ENCODE measurements around the gene KY.

The KY gene

DNA sequence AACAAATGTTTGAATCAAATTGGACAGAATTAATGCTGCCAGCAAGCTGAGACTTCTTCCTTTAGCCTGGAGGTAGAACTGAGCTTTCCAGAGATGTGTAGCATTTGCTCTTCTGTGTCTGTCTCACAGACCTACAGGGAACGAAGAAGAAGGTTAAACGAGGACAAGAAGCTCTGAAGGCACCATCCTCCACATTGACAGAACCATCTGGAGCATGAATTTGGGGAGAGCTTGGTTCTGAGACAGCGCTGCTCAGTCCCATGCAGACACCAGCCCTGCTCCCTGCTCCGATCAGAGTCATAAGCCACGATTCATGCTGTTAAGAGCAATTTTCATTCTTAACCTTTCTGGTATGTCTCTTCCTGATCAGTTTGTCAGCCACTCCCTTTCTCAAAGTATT lies 7.7 kb upstream of the KY start:
- TF ChIP-seq EZH2 (optimal IDR thresholded peaks at IDR 0.05; ENCODE audit: low read depth, low read length) (no peak), EZH2phosphoT487 (IDR thresholded peaks at IDR 0.05; ENCODE audit: low read length) (no peak)
- TF ChIP-seq, protein P1, sequence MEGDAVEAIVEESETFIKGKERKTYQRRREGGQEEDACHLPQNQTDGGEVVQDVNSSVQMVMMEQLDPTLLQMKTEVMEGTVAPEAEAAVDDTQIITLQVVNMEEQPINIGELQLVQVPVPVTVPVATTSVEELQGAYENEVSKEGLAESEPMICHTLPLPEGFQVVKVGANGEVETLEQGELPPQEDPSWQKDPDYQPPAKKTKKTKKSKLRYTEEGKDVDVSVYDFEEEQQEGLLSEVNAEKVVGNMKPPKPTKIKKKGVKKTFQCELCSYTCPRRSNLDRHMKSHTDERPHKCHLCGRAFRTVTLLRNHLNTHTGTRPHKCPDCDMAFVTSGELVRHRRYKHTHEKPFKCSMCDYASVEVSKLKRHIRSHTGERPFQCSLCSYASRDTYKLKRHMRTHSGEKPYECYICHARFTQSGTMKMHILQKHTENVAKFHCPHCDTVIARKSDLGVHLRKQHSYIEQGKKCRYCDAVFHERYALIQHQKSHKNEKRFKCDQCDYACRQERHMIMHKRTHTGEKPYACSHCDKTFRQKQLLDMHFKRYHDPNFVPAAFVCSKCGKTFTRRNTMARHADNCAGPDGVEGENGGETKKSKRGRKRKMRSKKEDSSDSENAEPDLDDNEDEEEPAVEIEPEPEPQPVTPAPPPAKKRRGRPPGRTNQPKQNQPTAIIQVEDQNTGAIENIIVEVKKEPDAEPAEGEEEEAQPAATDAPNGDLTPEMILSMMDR (IDR thresholded peaks at IDR 0.05; ENCODE audit: low read length), result no peak
- H3F3A ChIP-seq (ENCODE audit: insufficient read depth, low read length), result no peaks in the 10 kb centered on the region
- H2AFZ ChIP-seq (ENCODE audit: low read length), result no peak overlapping the region
- H3K9me3 ChIP-seq (replicated peaks; ENCODE audit: insufficient read depth, low read length), result no peaks in the 10 kb centered on the region
- H3K36me3 ChIP-seq (replicated peaks; ENCODE audit: insufficient read depth, low read length), result no peaks in the 10 kb centered on the region
- H3K4me1 ChIP-seq (ENCODE audit: low read length), result no peaks in the 10 kb centered on the region
- no peak for DNase-seq
- no peak overlapping the region for H3K27ac ChIP-seq (ENCODE audit: low read length)
- no peaks in the 10 kb centered on the region for H3K27me3 ChIP-seq (replicated peaks; ENCODE audit: insufficient read depth, low read length)
- H3K4me3 ChIP-seq (ENCODE audit: low read length), result no peak overlapping the region
- no peak overlapping the region for H3K9ac ChIP-seq (ENCODE audit: low read length)
- no peaks in the 10 kb centered on the region for H3K79me2 ChIP-seq (ENCODE audit: low read length)
- H3K4me2 ChIP-seq (ENCODE audit: low read depth, low read length), result no peak overlapping the region
- H3K9me2 ChIP-seq (replicated peaks; ENCODE audit: insufficient read depth, low read length), result no peaks in the 10 kb centered on the region
- H4K20me1 ChIP-seq (ENCODE audit: insufficient read depth, low read length), result no peaks in the 10 kb centered on the region

DNA sequence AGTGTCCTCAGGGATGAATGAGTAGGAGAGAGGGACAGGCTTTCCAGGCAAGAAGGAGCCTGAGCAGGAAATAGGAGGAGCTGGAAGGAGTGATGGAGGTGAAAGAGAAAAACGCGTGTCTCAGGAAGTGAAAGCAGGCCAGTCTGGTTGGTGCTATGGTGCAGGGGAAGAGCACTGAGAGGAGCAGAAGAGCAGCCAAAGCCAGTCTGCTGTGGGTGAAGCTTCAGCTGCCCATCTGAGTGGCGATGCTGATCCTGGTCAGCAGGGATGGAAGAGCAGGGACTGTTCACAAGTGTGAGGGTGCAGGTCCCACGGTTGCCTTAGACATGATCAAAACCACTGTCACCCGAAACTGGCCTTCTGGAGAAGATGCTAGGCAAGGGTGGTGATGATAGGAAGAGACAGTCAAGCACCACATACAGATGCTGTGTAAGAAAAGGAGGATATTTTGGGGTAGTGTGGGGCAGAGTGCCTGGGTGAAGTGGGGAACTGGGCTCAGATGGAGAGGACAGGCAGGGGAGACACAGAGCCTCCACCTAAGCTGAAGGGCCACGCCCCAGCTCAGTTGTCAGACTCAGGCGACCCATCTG lies 5.5 kb upstream of the KY start:
- Histone ChIP-seq H3K9me2 (replicated peaks; ENCODE audit: insufficient read depth, low read length) (no peaks in the 10 kb centered on the region), H3K4me2 (ENCODE audit: low read depth, low read length) (no peak overlapping the region), H3K79me2 (ENCODE audit: low read length) (no peaks in the 10 kb centered on the region), H3K9ac (ENCODE audit: low read length) (no peak overlapping the region), H2AFZ (ENCODE audit: low read length) (no peak overlapping the region), H3K9me3 (replicated peaks; ENCODE audit: insufficient read depth, low read length) (no peaks in the 10 kb centered on the region), H3K27me3 (replicated peaks; ENCODE audit: insufficient read depth, low read length) (no peaks in the 10 kb centered on the region), H3K36me3 (replicated peaks; ENCODE audit: insufficient read depth, low read length) (no peaks in the 10 kb centered on the region), H3K4me1 (ENCODE audit: low read length) (no peaks in the 10 kb centered on the region), H4K20me1 (ENCODE audit: insufficient read depth, low read length) (no peaks in the 10 kb centered on the region), H3K27ac (ENCODE audit: low read length) (no peak overlapping the region), H3F3A (ENCODE audit: insufficient read depth, low read length) (peaks cover 2% of the 10 kb centered on the region; the same call in 1 of the 2 replicates), H3K4me3 (ENCODE audit: low read length) (no peak overlapping the region)
- TF ChIP-seq, protein P1 (IDR thresholded peaks at IDR 0.05; ENCODE audit: low read length), result no peak
- no peak for TF ChIP-seq EZH2phosphoT487 (IDR thresholded peaks at IDR 0.05; ENCODE audit: low read length)
- TF ChIP-seq EZH2 (optimal IDR thresholded peaks at IDR 0.05; ENCODE audit: low read depth, low read length), result no peak
- DNase-seq, result no peak

DNA sequence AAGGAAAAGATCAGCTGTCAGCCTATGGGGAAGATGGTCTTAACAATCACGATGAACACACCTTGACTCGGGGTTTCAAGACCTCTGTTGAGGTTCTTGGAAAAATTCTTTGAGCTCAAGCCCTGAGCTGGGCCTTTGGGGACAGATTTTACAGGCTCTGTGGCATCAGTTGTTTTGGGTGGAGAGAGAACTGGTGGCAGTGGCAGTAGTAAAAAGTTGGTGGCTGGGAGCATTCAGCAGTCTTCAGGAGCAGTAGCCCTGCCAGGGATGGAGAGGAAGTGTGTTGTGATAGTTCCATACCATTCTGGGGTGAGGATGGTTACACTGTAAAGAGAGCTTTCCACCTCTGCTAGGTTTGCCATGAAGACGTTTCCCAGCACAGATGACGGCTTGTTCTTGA lies 4.9 kb upstream of the KY start:
- Histone ChIP-seq H3K27ac (ENCODE audit: low read length) (no peak overlapping the region), H3K36me3 (replicated peaks; ENCODE audit: insufficient read depth, low read length) (no peaks in the 10 kb centered on the region)
- TF ChIP-seq, protein P1 (IDR thresholded peaks at IDR 0.05; ENCODE audit: low read length), result no peak
- TF ChIP-seq EZH2phosphoT487 (IDR thresholded peaks at IDR 0.05; ENCODE audit: low read length) (no peak), EZH2 (optimal IDR thresholded peaks at IDR 0.05; ENCODE audit: low read depth, low read length) (no peak)

More for the DNA sequence above, 4.9 kb upstream of the KY start:
- no peak for DNase-seq
- H3K79me2 ChIP-seq (ENCODE audit: low read length), result no peaks in the 10 kb centered on the region
- no peaks in the 10 kb centered on the region for H4K20me1 ChIP-seq (ENCODE audit: insufficient read depth, low read length)
- H2AFZ ChIP-seq (ENCODE audit: low read length), result no peak overlapping the region
- no peak overlapping the region for H3K4me3 ChIP-seq (ENCODE audit: low read length)
- no peaks in the 10 kb centered on the region for H3K4me1 ChIP-seq (ENCODE audit: low read length)
- no peaks in the 10 kb centered on the region for H3K9me3 ChIP-seq (replicated peaks; ENCODE audit: insufficient read depth, low read length)
- peaks cover 6% of the 10 kb centered on the region; the same call in 1 of the 2 replicates for H3F3A ChIP-seq (ENCODE audit: insufficient read depth, low read length)
- H3K27me3 ChIP-seq (replicated peaks; ENCODE audit: insufficient read depth, low read length), result no peaks in the 10 kb centered on the region
- no peak overlapping the region for H3K9ac ChIP-seq (ENCODE audit: low read length)
- no peaks in the 10 kb centered on the region for H3K9me2 ChIP-seq (replicated peaks; ENCODE audit: insufficient read depth, low read length)
- no peak overlapping the region for H3K4me2 ChIP-seq (ENCODE audit: low read depth, low read length)
